ENCODE results near the gene CLDN24. TPM values are rescaled to one million over a fixed set of nuclear protein-coding genes. Genes with fewer than 3 reads are reported as not detected.

CLDN24 gene
- total and polyA plus RNA-seq, 8 donors: 0.25 TPM; not detected in 7

DNA sequence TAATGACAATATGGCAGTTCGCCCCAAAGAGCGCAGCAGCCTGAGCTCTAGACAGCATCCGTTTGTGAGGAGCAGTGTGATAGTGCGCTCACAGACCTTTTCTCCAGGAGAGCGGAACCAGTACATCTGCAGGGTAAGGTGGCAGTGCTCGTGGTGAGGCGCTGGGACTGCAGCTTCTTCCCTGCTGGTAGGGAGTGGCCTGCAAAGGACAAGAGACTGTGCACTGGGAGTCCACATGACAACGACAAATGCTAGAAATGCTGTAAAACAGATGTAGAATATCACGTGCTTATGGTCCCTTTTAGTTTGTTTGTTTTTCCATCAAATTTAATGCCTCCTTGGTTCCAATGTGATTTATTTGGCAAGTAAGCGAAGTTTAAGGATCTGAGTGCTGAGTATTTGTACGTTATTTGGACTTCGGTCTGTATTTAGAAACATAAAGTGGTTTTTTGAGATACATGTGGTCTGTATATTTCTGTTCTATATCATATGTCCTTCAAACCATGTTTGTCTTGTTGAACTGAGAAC, 37.9 kb downstream of the CLDN24 start:
- Histone ChIP-seq H3K4me3 (no peak overlapping the region), H3K27me3 (no peaks in the 10 kb centered on the region), H3K4me1 (no peaks in the 10 kb centered on the region), H3K36me3 (peaks cover 18 to 85% (median 81%) of the 10 kb centered on the region in 4 donors), H3K9me3 (no peaks in the 10 kb centered on the region), H3K27ac (no peak overlapping the region)
- DNase-seq: peak in 1 of 2 donors; percentile 40
- intact Hi-C loops (cut with DNase I; ENCODE audit: low total_unique reads): no loop called here
- 79 to 82% (median 80%) methylated on average over 12 of the region's 12 CpGs for WGBS, 5 donors
- TF ChIP-seq POLR2AphosphoS5 (IDR thresholded peaks at IDR 0.05): no peak
- no peak for TF ChIP-seq EP300 (IDR thresholded peaks at IDR 0.05)
- TF ChIP-seq, protein P1, sequence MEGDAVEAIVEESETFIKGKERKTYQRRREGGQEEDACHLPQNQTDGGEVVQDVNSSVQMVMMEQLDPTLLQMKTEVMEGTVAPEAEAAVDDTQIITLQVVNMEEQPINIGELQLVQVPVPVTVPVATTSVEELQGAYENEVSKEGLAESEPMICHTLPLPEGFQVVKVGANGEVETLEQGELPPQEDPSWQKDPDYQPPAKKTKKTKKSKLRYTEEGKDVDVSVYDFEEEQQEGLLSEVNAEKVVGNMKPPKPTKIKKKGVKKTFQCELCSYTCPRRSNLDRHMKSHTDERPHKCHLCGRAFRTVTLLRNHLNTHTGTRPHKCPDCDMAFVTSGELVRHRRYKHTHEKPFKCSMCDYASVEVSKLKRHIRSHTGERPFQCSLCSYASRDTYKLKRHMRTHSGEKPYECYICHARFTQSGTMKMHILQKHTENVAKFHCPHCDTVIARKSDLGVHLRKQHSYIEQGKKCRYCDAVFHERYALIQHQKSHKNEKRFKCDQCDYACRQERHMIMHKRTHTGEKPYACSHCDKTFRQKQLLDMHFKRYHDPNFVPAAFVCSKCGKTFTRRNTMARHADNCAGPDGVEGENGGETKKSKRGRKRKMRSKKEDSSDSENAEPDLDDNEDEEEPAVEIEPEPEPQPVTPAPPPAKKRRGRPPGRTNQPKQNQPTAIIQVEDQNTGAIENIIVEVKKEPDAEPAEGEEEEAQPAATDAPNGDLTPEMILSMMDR (IDR thresholded peaks at IDR 0.05): no peak
- TF ChIP-seq POLR2A (IDR thresholded peaks at IDR 0.05): no peak

DNA sequence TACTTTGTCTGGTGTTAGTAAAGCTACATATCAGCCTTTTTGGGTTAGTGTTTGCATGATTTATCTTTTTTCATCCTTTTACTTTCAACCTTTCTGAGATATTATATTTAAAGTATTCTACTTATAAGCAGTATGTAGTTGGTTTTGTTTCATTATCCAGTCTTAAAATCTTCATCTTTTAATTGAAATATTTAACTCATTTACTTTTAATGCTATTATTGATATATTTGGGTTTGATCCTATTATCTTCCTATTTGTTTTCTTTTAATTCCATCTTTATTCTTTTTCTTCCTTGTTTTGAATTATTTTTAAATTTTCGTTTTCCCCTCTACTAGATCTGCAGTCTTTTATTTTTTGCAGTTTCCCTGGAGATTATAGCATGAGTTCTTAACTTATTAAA, 46.1 kb downstream of the CLDN24 start:
- TF ChIP-seq, protein P1 (IDR thresholded peaks at IDR 0.05): no peak
- TF ChIP-seq POLR2A (IDR thresholded peaks at IDR 0.05): no peak
- TF ChIP-seq POLR2AphosphoS5 (IDR thresholded peaks at IDR 0.05): no peak
- no peak for TF ChIP-seq EP300 (IDR thresholded peaks at IDR 0.05)
- H3K27me3 ChIP-seq: no peaks in the 10 kb centered on the region
- WGBS, 5 donors: 0 to 100% (median 79%) methylated on average over 1 of the region's 1 CpG
- H3K36me3 ChIP-seq: peaks cover 3 to 66% (median 52%) of the 10 kb centered on the region in 4 donors
- H3K4me3 ChIP-seq: no peak overlapping the region
- intact Hi-C loops (cut with DNase I; ENCODE audit: low total_unique reads): no loop called here
- H3K9me3 ChIP-seq: peaks cover 6 to 29% (median 17%) of the 10 kb centered on the region in 4 donors
- H3K4me1 ChIP-seq: no peaks in the 10 kb centered on the region
- no peak for DNase-seq
- H3K27ac ChIP-seq: no peak overlapping the region

DNA sequence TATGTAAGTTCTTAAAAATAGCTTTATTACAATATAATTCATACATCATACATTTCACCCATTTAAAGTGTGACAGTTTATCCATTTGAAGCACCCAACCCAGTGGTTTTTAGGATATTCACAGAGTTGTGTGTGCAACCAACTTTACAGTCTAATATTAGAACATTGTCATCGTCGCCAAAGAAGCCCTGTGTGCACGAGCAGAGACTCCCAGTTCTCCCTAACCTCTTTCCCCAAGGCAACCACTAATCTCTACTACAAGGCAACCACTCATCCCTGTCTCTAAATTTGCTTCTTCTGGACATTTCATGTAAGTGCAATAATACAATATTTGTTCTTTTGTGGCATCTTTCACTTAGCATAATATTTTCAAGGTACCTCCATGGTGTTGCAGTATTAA, 49.8 kb downstream of the CLDN24 start:
- 87 to 94% (median 90%) methylated on average over 3 of the region's 3 CpGs for WGBS, 5 donors
- H3K9me3 ChIP-seq: peaks cover 6 to 29% (median 17%) of the 10 kb centered on the region in 4 donors
- H3K36me3 ChIP-seq: peaks cover 3 to 90% (median 73%) of the 10 kb centered on the region in 4 donors
- H3K4me1 ChIP-seq: no peaks in the 10 kb centered on the region
- no peaks in the 10 kb centered on the region for H3K27me3 ChIP-seq
- DNase-seq: no peak
- H3K4me3 ChIP-seq: no peak overlapping the region
- intact Hi-C loops (cut with DNase I; ENCODE audit: low total_unique reads): no loop called here
- H3K27ac ChIP-seq: no peak overlapping the region
- TF ChIP-seq EP300 (IDR thresholded peaks at IDR 0.05) (no peak), POLR2AphosphoS5 (IDR thresholded peaks at IDR 0.05) (no peak), POLR2A (IDR thresholded peaks at IDR 0.05) (no peak)
- TF ChIP-seq, protein P1 (IDR thresholded peaks at IDR 0.05): no peak

Other genes with a start within 250 kb of the CLDN24 start
- gene WWC2, start 223.2 kb downstream of the CLDN24 start, total RNA-seq: 10 to 100 TPM; 30.9 to 59.1 (median 35.4) TPM
- gene WWC2, start 223.2 kb downstream of the CLDN24 start, polyA plus RNA-seq: 1 to 10 TPM; 2.6 to 6.0 (median 4.9) TPM
- not detected for gene CLDN22, start 2.1 kb downstream of the CLDN24 start, total RNA-seq
- gene CLDN22, start 2.1 kb downstream of the CLDN24 start, polyA plus RNA-seq: under 1 TPM in 1 of 3 donors, not detected in 2; 0.30 TPM
- 10 to 100 TPM; 19.6 to 44.3 (median 31.7) TPM for gene CDKN2AIP, start 122.2 kb upstream of the CLDN24 start, total RNA-seq
- gene CDKN2AIP, start 122.2 kb upstream of the CLDN24 start, polyA plus RNA-seq: 10 to 100 TPM; 11.0 to 21.1 (median 11.4) TPM
- 10 to 100 TPM in 1 of 5 donors, 1 to 10 TPM in 3, under 1 TPM in 1; 0.45 to 15.2 (median 2.9) TPM for gene ING2, start 182.6 kb upstream of the CLDN24 start, total RNA-seq
- 10 to 100 TPM; 11.8 to 13.8 (median 13.6) TPM for gene ING2, start 182.6 kb upstream of the CLDN24 start, polyA plus RNA-seq

Data from stomach (tissue), 9 donors.